AG04450 (cell line): ENCODE results near the gene EXT2. TPM values are rescaled to one million over a fixed set of nuclear protein-coding genes. Genes with fewer than 3 reads are reported as not detected.

Experiments
- CTCF ChIA-PET: fragments of 300-600, 350-600 bp; formaldehyde crosslinking; extraction: SDS; loops from one replicate; lab custom pipeline; 2022; ENCODE audit warnings: antibody characterized with exemption, inconsistent platforms; lab: Charles Lee
- POLR2A ChIA-PET: fragments of 350-600 bp; formaldehyde crosslinking; extraction: SDS; loops from one replicate; lab custom pipeline; 2021; ENCODE audit warnings: antibody characterized with exemption, inconsistent platforms; lab: Yijun Ruan, JAX
- DNase-seq: peaks from one replicate; pipeline ENCODE4 v3.0.0-alpha.2; 2011; ENCODE audit warnings: low read depth, low spot score
- H3K27ac ChIP-seq: one replicate; pipeline ENCODE4 v1.5.1; 2012; ENCODE audit warnings: low read depth, low read length, control low read depth
- H3K27me3 ChIP-seq: one replicate; pipeline ENCODE4 v1.6.0; 2012; ENCODE audit warnings: low read length; ENCODE audit not compliant: control insufficient read depth, insufficient read depth
- H3K4me3 ChIP-seq: 2 replicates; pipeline ENCODE4 v1.5.1; 2011; ENCODE audit warnings: mild to moderate bottlenecking, low read depth, low read length, control low read depth
- H3K9me3 ChIP-seq: 2 replicates; pipeline ENCODE4 v1.5.1; 2012; ENCODE audit warnings: low read length; ENCODE audit not compliant: control insufficient read depth, insufficient read depth
- polyA plus RNA-seq: library from polyadenylated mRNA; depleted of rRNA; stranded (reverse); fragments of >200 nt; gene quantifications from 2 replicates; pipeline ENCODE4 v1.2.3, GENCODE V29; 2011
- TF ChIP-seq, protein P1 (sequence below): IDR thresholded peaks from 2 replicates; pipeline ENCODE4 v1.5.1; 2011; ENCODE audit warnings: low read depth, low read length, control low read depth, inconsistent platforms

EXT2 gene
- polyA plus RNA-seq, 1 experiment: 138 TPM

DNA sequence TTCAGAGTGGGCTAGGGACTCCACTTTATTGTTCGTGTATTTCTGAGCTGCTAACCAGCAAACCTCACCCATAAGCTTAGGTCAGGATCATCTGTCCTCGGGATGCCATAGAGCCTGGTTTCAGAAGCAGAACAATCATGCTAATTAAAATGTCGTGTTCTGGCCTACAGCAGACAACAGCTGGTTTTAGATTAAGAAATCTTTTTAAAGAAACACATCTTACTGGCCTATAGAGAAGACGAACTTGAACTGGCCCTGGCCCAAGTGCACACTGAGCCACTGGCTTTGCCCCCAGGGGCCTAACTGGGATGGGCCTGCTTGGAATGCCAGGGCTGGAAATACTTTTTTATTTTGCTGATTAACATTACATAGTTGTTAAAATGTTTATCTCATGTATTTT lies 151.2 kb downstream of the EXT2 start:
- Histone ChIP-seq H3K27me3 (no peaks in the 10 kb centered on the region), H3K9me3 (no peaks in the 10 kb centered on the region), H3K27ac (no peak overlapping the region), H3K4me3 (no peak overlapping the region)
- POLR2A ChIA-PET: no interaction called here
- DNase-seq: no peak
- CTCF ChIA-PET: no interaction called here
- TF ChIP-seq, protein P1, sequence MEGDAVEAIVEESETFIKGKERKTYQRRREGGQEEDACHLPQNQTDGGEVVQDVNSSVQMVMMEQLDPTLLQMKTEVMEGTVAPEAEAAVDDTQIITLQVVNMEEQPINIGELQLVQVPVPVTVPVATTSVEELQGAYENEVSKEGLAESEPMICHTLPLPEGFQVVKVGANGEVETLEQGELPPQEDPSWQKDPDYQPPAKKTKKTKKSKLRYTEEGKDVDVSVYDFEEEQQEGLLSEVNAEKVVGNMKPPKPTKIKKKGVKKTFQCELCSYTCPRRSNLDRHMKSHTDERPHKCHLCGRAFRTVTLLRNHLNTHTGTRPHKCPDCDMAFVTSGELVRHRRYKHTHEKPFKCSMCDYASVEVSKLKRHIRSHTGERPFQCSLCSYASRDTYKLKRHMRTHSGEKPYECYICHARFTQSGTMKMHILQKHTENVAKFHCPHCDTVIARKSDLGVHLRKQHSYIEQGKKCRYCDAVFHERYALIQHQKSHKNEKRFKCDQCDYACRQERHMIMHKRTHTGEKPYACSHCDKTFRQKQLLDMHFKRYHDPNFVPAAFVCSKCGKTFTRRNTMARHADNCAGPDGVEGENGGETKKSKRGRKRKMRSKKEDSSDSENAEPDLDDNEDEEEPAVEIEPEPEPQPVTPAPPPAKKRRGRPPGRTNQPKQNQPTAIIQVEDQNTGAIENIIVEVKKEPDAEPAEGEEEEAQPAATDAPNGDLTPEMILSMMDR: no peak

DNA sequence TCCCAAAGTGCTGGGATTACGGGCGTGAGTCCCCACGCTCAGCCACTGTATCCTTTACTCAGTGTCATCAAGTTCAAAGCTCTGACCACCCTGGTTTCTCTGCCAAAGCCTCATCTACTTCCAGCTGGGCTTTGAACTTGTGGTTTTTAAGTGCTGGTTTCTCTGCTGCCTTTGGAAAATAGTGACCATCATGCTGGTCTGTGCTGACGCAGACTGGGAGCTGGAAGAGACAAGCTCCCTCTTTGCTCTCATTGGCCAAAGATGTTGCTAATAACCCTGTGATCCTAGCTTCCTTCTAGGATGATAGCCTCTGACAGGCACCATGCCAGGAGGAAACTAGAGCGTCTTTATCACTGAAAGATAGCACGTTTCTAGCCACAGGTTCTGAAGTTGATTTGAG lies 152.0 kb downstream of the EXT2 start:
- H3K27me3 ChIP-seq: no peaks in the 10 kb centered on the region
- no peak overlapping the region for H3K27ac ChIP-seq
- CTCF ChIA-PET: interaction anchor here (1.3 kb wide), 1 partner anchor 38 kb away, joined by 3 read pairs; no protein-coding TSS in a partner anchor
- H3K4me3 ChIP-seq: no peak overlapping the region
- POLR2A ChIA-PET: no interaction called here
- DNase-seq: no peak
- TF ChIP-seq, protein P1: no peak
- H3K9me3 ChIP-seq: no peaks in the 10 kb centered on the region

DNA sequence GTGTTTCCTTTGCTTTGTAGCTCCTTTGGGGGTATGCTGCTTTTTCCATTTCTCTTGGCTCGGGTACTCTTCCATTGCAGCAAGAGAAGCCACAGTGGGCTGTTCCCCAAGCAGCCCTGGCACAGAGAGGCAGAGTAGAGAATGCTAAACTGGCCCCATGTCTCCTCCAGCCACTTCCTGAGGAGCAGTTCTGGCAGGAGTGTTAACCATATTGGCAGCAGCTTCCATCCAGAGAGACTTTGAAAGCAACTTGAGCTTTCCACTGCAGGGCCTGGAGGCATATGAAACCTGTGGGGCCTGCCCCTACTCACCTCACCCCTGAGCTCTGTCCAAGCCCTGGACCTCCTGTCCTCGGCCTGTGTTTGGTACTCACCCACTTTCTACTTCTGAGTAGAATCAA lies 152.6 kb downstream of the EXT2 start:
- Histone ChIP-seq H3K4me3 (no peak overlapping the region), H3K27me3 (no peaks in the 10 kb centered on the region), H3K9me3 (no peaks in the 10 kb centered on the region), H3K27ac (no peak overlapping the region)
- TF ChIP-seq, protein P1: no peak
- no peak for DNase-seq
- CTCF ChIA-PET: interaction anchor here (0.7 to 1.3 kb wide), 2 partner anchors 38 to 138 kb away, joined by 3 read pairs; no protein-coding TSS in a partner anchor
- POLR2A ChIA-PET: no interaction called here

GRCh38 chr11:44250421-44250820 lies 154.9 kb downstream of the EXT2 start:
- no peak for DNase-seq
- ChIA-PET POLR2A (no interaction called here), CTCF (no interaction called here)
- TF ChIP-seq, protein P1: no peak
- no peak overlapping the region for H3K4me3 ChIP-seq
- no peaks in the 10 kb centered on the region for H3K9me3 ChIP-seq
- no peaks in the 10 kb centered on the region for H3K27me3 ChIP-seq
- no peak overlapping the region for H3K27ac ChIP-seq

DNA sequence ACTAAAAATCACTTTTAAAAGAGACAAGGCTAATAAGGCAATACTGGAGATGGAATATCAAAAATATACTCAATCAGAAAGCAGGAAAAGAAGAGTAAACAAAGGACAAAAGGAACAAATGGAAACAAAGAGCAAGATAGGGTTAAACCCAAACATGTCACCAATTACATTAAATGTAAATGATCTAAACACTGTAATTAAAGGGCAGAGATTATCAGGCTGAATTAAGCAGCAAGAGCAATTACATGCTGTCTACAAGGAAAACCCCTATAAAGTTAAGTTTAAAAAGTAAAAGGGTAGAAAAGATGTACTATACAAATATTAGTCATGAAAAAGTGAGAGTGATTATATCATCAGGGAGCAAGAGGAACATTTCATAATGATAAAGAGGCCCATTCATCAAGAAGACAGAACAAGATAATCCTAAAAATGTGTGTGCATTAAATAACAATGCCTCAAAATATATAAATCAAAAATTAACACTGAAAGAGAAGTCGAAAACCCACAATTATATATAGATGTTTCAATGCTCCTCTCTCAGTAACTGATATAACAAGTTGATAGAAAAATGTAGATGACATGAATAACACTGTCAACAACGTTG lies 157.6 kb downstream of the EXT2 start:
- no peak overlapping the region for H3K4me3 ChIP-seq
- no peaks in the 10 kb centered on the region for H3K9me3 ChIP-seq
- no peaks in the 10 kb centered on the region for H3K27me3 ChIP-seq
- no peak overlapping the region for H3K27ac ChIP-seq
- ChIA-PET CTCF (interaction anchor here (1.0 kb wide), 1 partner anchor 33 kb away, joined by 3 read pairs; no protein-coding TSS in a partner anchor), POLR2A (no interaction called here)
- no peak for DNase-seq
- TF ChIP-seq, protein P1: no peak
